NCI-H748 (cell line): ENCODE data around the gene GJD2.

Source experiments
- DNase-seq: peaks from one replicate; lab custom pipeline; 2025; ENCODE audit not compliant: unreplicated experiment; lab: John Stamatoyannopoulos, UW

GJD2 gene

DNA sequence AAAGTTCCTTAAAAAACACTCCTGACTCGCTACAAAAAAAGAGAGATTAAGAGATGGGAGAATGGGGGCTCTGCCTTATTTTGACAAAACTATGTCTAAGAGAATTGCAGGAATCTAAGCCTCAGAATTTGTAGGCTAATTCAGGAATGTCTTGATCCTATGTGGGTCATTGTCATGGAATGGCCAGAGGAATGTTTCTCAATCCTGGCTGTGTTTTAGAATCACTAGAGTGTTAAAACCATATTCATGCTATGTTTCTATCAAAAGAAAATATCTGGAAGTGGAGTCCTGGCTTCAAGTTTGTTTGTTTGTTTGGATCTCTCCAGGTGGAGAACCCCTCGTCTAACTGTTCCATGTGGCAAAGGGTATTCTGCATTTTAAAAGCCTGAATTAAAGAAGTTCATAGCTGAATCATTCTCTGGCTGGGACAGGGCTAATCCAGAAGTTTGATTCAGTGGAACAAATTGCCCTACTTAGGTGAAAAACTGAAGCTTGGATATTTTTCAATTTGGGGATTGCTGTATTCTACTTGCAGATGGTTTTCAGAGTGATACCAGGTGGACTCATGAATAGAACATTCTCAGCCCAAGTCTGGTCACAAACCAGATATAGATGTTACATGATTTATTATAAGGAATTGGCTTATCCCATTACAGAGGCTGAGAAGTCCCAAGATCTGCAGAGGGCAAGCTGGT, 28.2 kb downstream of the GJD2 start:
- no peak for DNase-seq

DNA sequence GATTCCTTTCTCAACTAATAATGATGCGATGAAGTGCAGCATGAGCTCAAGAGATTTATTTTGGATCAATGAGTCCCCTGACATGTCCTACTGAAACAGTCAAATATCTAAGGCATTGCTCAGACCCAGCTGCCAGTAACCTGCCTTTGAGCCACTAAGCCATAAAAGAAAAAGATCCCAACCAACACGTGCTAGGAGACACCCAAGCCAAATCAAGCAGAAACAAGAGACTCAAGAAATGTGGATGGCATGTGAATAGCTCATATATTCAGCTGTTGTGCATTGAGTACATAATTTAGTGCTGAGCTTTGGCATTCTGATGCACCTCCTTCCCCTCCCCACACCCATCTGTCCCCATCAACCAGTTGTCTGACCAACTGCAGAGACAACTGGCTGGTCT, 29.2 kb downstream of the GJD2 start:
- no peak for DNase-seq

GRCh38 chr15:34724481-34724880, 30.3 kb downstream of the GJD2 start:
- DNase-seq = no peak

DNA sequence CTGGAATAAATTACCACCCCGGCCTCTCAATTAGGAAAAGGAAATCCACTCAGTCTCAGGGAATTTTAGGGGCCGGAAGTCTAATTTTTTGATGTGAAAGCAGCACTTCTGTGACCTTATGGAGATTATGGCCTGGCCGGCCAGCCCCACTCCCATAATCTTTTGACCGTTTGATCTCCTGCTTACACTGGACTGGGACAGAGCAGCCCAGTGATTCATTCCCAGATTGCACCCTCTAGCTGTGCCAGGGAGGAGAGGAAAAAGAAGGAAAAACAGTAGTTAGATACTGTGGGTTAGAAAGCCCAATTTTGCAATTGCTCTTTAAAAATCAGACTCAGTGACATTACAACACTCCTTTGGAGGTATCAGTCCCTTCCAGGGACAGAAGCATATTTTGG, 32.4 kb downstream of the GJD2 start:
- DNase-seq = no peak

DNA sequence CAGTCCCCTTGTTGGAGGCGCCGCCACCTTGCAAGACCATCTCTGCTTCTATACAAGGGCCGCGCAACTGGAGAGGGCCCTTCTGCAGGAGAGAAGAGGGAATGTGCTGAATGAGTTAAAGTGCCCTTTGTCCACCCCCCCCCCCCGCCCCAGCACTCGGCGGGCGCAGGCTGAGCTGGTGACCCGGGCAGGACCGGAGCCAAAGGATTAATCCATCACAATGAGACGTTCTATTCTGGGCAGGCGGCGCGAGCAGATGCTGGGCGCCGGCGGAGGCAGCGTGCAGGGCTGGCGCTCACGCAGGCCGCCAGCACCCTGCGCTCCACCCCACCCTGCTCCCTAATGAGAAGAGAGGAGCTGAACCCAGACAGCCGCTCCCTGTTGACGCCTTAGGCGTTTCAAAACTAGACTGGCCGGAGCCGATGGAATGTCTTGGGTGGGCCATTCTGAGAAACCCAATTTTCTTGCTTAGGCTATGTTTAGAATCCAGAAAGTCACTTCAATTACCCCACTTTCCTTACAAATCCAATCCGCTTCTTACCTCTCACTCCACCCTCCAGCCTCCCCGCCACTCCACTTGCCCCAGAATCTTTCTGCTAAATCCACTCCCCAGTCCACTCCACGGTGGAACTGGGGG, 32.9 kb downstream of the GJD2 start:
- DNase-seq = peak; percentile 43

- DNase-seq = no peak
Observed at GRCh38 chr15:34721157-34721801, 33.5 kb downstream of the GJD2 start.

DNA sequence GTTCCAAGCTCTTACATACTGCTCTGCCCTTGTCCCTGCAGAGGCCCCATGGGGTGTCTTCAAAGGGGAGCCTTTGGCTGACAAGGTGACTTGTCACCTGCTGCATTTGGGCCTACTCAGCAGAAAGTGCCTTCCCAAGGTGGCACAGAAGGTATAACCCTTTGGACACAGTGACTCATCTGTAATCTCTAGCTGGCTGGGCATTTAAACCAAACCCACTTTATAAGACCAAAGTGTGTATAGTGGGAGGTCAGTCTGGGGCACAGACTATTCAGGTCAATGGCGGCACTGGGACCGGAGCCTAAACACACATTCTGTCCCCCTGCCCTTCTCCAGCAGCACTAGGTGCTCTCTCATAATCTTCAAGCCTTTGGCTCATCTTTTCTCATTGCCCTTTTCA, 35.1 kb downstream of the GJD2 start:
- no peak for DNase-seq

DNA sequence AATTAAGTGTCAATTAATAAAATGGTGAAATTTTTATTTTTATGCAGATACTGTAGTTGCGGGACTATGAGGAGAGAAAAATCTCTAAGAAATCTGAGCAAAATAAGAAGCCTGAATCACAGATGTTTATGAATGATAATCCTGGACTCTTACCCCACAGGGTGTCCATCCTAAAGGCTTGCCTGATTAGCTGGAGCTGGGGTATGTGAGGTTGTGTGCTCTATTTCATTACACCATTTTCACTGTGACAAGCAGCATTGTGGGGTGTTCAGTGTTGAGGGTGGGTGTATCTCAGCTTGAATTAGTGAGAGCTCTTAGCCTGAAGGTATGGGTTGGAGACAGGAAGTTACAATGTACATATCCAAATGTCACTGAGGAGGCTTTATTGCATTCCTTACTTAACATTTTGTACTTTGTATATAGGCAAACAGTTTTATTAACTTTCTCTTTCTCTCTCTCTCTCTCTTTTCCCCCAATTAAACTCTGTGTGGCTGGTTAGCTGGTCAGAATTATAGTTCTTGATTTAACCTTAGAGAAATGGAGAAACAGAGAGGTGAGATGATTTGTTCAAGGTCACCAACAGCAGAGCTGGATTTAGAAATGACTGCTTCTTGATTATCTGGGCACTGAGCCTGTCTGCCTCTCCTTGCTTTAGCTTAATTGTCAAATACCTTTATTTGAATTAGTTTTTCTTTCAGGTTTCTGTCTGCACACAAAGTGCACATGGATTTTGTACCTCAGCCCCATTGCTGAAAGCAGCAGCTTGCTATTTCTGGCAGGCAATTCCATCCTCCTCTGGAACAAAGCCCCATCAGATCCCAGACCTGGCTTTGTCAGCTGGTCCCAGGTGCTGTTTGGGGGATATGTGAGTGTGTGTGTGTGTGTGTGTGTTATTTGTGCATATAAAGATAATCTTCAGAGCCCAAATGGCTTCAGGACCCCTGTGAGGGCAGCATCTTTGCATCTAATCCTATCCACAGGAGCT, 35.8 kb downstream of the GJD2 start:
- no peak for DNase-seq

- no peak for DNase-seq
Observed at GRCh38 chr15:34717729-34718128, 37.1 kb downstream of the GJD2 start.

DNA sequence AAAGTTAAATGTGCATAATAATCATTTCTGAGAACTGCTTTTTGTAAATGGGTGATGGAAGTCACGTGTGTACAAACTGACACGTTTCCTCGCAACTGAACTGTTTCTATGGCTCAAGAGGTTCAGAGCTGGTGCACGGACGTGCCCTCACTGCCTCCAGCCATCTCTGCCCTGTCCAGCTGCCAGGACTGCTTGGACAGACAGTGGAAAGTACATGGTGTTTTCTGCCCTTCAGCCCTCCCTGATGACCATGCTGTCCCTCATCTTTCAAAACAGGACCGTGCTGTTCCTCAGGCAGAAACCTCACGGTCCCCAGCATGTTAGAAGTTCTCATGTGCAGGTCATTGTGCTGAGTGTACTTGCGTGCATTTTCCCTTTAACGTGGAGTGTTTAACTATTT, 38.7 kb downstream of the GJD2 start:
- DNase-seq = no peak

DNA sequence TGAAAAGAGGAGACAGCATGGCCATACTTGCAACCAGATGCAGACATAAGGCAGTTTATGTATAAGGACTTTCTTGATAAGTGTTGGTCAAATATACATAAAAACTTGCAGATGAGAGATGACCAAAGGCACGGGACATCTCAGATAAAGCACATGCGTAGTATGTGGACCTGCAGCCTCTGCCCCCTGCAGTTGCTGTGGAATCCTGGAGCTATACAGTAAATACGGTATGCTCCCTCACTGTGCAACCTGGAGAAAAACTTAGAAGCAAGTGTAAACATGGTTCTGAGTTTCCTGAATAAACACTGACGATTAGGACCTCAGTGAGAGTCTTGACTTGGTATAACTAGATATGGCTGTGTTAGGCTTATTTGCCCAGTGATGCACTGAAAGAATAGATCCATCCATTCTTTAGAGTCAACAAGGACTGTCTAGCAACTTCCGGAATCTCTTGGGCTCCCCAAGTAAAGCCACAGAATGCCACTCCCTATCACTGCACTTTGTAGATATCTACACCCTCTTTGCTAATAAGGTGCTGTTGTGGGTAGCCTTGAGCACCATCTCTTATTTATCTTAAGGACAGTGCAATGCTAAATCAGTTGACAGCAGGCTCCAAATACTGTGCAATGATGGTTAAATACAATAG, 40.2 kb downstream of the GJD2 start:
- no peak for DNase-seq

DNA sequence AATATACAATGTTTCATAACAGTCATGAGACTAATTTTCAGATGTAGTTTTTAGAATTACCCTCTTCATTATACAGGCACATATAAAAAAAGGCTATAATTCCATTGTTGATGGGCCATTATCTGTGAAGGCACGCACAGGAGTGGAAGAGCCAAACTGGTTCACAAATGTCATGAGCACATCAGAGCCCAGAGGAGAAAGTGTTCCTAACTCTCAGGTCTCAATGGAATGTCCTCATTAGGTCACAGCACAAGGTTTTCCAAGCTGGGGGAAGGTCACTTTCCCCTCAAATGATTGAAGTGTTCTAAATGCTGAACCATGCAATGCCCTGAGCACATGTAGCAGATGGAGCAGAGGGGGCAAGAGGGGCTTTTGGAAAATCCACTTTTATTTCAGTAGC, 41.2 kb downstream of the GJD2 start:
- DNase-seq = no peak

GRCh38 chr15:34709866-34710265, 44.9 kb downstream of the GJD2 start:
- no peak for DNase-seq

DNA sequence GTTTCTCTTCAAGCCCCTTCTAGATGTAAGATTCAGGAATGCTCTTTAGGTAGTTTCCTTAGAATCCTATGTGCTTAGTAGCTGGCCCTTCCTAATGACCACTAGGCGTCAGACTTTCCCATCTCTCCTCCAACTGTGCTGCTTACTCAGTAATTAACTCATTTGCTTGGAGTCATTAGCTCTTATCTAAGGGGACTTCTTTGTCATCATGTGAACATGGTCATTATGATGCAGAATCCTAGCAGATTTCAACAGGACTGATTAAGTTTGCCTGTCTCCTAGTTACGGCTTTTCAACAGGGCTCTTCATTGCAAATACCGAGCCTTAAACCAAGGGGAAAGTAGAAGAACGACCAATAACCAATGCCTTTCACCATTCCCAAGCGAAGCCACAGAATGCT, 46.4 kb downstream of the GJD2 start:
- peak; percentile 40 for DNase-seq

GRCh38 chr15:34701536-34701935, 53.3 kb downstream of the GJD2 start:
- no peak for DNase-seq
